H1 (cell line): ENCODE measurements around the gene GALNT17. TPM values are rescaled to one million over a fixed set of nuclear protein-coding genes. Genes with fewer than 3 reads are reported as not detected.

ENCODE experiments used
- CTCF ChIA-PET: fragments of 300-600 bp; sonication (Branson Sonifier 250); formaldehyde crosslinking; loops from one replicate; lab custom pipeline; 2021; ENCODE audit not compliant: partially characterized antibody; lab: Charles Lee
- POLR2A ChIA-PET: fragments of 300-600 bp; sonication (Branson Sonifier 250); formaldehyde crosslinking; loops from one replicate; lab custom pipeline; 2021; ENCODE audit warnings: inconsistent platforms; ENCODE audit not compliant: partially characterized antibody; lab: Charles Lee
- DNase-seq, 2 experiments: peaks; one replicate each; pipeline versions ENCODE4 v3.0.0 to v3.0.0-alpha.2; 2010 to 2022; ENCODE audit warnings: low spot score in 2 of 2, low read depth in 1 of 2, mixed read lengths in 1 of 2
- FAIRE-seq: peaks from 2 replicates; lab custom pipeline; 2011; peaks lifted over from hg19 to GRCh38; lab: Jason Lieb, UNC
- H2AFZ ChIP-seq: 2 replicates; pipeline ENCODE4 v1.8.1; 2012; ENCODE audit warnings: low read length, inconsistent platforms
- H2AK5ac ChIP-seq: 2 replicates; pipeline ENCODE4 v1.6.1; 2013; ENCODE audit warnings: low read depth, low read length
- H2BK120ac ChIP-seq: replicated peaks from 2 replicates; pipeline ENCODE3; 2013; ENCODE audit warnings: low read depth, low read length, inconsistent platforms
- H2BK12ac ChIP-seq: 2 replicates; pipeline ENCODE4 v1.6.1; 2013; ENCODE audit warnings: low read depth, low read length
- H2BK15ac ChIP-seq: 2 replicates; pipeline ENCODE4 v1.6.1; 2013; ENCODE audit warnings: low read length
- H2BK20ac ChIP-seq: 2 replicates; pipeline ENCODE4 v1.6.1; 2013; ENCODE audit warnings: low read length
- H2BK5ac ChIP-seq: 2 replicates; pipeline ENCODE4 v1.6.1; 2013; ENCODE audit warnings: low read depth, low read length
- H3K14ac ChIP-seq: 2 replicates; pipeline ENCODE4 v1.6.1; 2013; ENCODE audit warnings: inconsistent platforms; ENCODE audit not compliant: insufficient read length
- H3K18ac ChIP-seq: 2 replicates; pipeline ENCODE4 v1.6.1; 2013; ENCODE audit warnings: low read length; ENCODE audit errors: extremely low read depth
- H3K23ac ChIP-seq: 2 replicates; pipeline ENCODE4 v1.6.1; 2013; ENCODE audit warnings: inconsistent platforms; ENCODE audit not compliant: insufficient read length
- H3K23me2 ChIP-seq: 2 replicates; pipeline ENCODE4 v1.6.1; 2013; ENCODE audit warnings: low read depth, low read length
- H3K27ac ChIP-seq: 2 replicates; pipeline ENCODE4 v1.6.1; 2011; ENCODE audit warnings: low read depth, low read length, inconsistent platforms
- H3K27me3 ChIP-seq, 4 experiments: replicated peaks in 1 of 4; 1 replicate in 1 of 4; 2 replicates in 3 of 4; pipeline versions ENCODE4 v1.6.1 to v1.8.1; 2011 to 2013; ENCODE audit warnings: low read length in 3 of 4, mild to moderate bottlenecking in 3 of 4, inconsistent platforms in 2 of 4, mixed read lengths in 2 of 4, moderate library complexity in 1 of 4; ENCODE audit not compliant: control insufficient read depth in 3 of 4, insufficient read depth in 3 of 4; ENCODE audit errors: extremely low read depth in 1 of 4
- H3K36me3 ChIP-seq, 4 experiments: 2 replicates each; pipeline versions ENCODE4 v1.6.1 to v1.8.1; 2011 to 2013; ENCODE audit warnings: mild to moderate bottlenecking in 4 of 4, low read length in 3 of 4, moderate library complexity in 2 of 4, control low read depth in 1 of 4, inconsistent platforms in 1 of 4; ENCODE audit not compliant: insufficient read depth in 4 of 4, control insufficient read depth in 2 of 4
- H3K4ac ChIP-seq: replicated peaks from 2 replicates; pipeline ENCODE3; 2013; ENCODE audit warnings: low read length, low read depth, mixed read lengths, inconsistent platforms; ENCODE audit not compliant: insufficient read length
- H3K4me1 ChIP-seq, 4 experiments: replicated peaks in 1 of 4; 1 replicate in 1 of 4; 2 replicates in 3 of 4; pipeline versions ENCODE4 v1.6.1 to v1.8.1; 2011 to 2013; ENCODE audit warnings: low read length in 3 of 4, inconsistent platforms in 2 of 4, mixed read lengths in 1 of 4; ENCODE audit not compliant: insufficient read depth in 4 of 4, control insufficient read depth in 3 of 4
- H3K4me2 ChIP-seq, 2 experiments: 2 replicates each; pipeline versions ENCODE4 v1.6.1 to v1.8.1; 2011 to 2013; ENCODE audit warnings: low read depth in 2 of 2, low read length in 2 of 2, control low read depth in 1 of 2, inconsistent platforms in 1 of 2, mild to moderate bottlenecking in 1 of 2; ENCODE audit not compliant: insufficient read depth in 1 of 2
- H3K4me3 ChIP-seq, 4 experiments: fragments of 200-600, 300-600 bp in 1 of 4; sonication (generic), shearing (Covaris generic), sonication (Bioruptor Twin) in 1 of 4; 2 replicates each; pipeline versions ENCODE4 v1.5.1 to v1.8.1; 2011 to 2016; ENCODE audit warnings: low read length in 4 of 4, low read depth in 3 of 4, control low read depth in 2 of 4, inconsistent platforms in 2 of 4, mild to moderate bottlenecking in 2 of 4, mixed read lengths in 1 of 4, moderate library complexity in 1 of 4; ENCODE audit not compliant: insufficient read depth in 2 of 4; ENCODE audit errors: extremely low read depth in 1 of 4
- H3K56ac ChIP-seq: replicated peaks from 2 replicates; pipeline ENCODE3; 2013; ENCODE audit warnings: low read depth, mild to moderate bottlenecking, mixed read lengths, low read length, inconsistent platforms; ENCODE audit not compliant: insufficient read length
- H3K79me1 ChIP-seq: 2 replicates; pipeline ENCODE4 v1.6.1; 2013; ENCODE audit warnings: low read depth, low read length, control low read depth
- H3K79me2 ChIP-seq, 2 experiments: 2 replicates each; pipeline versions ENCODE4 v1.6.1 to v1.8.1; 2012 to 2013; ENCODE audit warnings: low read length in 2 of 2, mild to moderate bottlenecking in 2 of 2, inconsistent platforms in 1 of 2; ENCODE audit not compliant: insufficient read depth in 2 of 2, control insufficient read depth in 1 of 2
- H3K9ac ChIP-seq, 4 experiments: replicated peaks in 1 of 4; 1 replicate in 1 of 4; 2 replicates in 3 of 4; pipeline versions ENCODE4 v1.6.1 to v1.8.1; 2011 to 2013; ENCODE audit warnings: low read depth in 3 of 4, low read length in 3 of 4, control low read depth in 2 of 4, mild to moderate bottlenecking in 2 of 4, moderate library complexity in 2 of 4, inconsistent platforms in 1 of 4; ENCODE audit errors: extremely low read depth in 1 of 4
- H3K9me3 ChIP-seq, 2 experiments: 2 replicates each; pipeline versions ENCODE4 v1.6.1 to v1.8.1; 2012 to 2013; ENCODE audit warnings: mild to moderate bottlenecking in 2 of 2, moderate library complexity in 2 of 2, control low read depth in 1 of 2, inconsistent platforms in 1 of 2, low read depth in 1 of 2, low read length in 1 of 2, mixed read lengths in 1 of 2; ENCODE audit not compliant: insufficient read depth in 2 of 2
- H4K20me1 ChIP-seq, 2 experiments: replicated peaks in 1 of 2; 2 replicates each; pipeline versions ENCODE3 to v1.8.1; 2011 to 2013; ENCODE audit warnings: inconsistent platforms in 2 of 2, low read length in 2 of 2, mild to moderate bottlenecking in 1 of 2; ENCODE audit not compliant: insufficient read depth in 2 of 2, control insufficient read depth in 1 of 2
- H4K5ac ChIP-seq: 2 replicates; pipeline ENCODE4 v1.6.1; 2013; ENCODE audit warnings: low read length, low read depth, mixed read lengths, inconsistent platforms; ENCODE audit not compliant: insufficient read length
- H4K8ac ChIP-seq: 2 replicates; pipeline ENCODE4 v1.8.0; 2013; ENCODE audit warnings: mild to moderate bottlenecking, moderate library complexity, low read length, inconsistent platforms; ENCODE audit not compliant: insufficient read depth; ENCODE audit errors: extremely low read depth
- H4K91ac ChIP-seq: replicated peaks from 2 replicates; pipeline ENCODE3; 2013; ENCODE audit warnings: low read length, mixed read lengths, inconsistent platforms; ENCODE audit not compliant: insufficient read length
- CBX8 ChIP-seq: fragments of 300-800, 300-1000 bp; sonication (generic); IDR thresholded peaks from 2 replicates; pipeline ENCODE4 v1.7.1; 2016; ENCODE audit warnings: low read depth, low read length, borderline replicate concordance
- CHD2 ChIP-seq: IDR thresholded peaks from 2 replicates; pipeline ENCODE4 v1.6.1; 2012; ENCODE audit warnings: low read length, improper control_type of control experiment
- KDM1A ChIP-seq: fragments of 200-600, 300-600 bp; sonication (generic); IDR thresholded peaks from 2 replicates; pipeline ENCODE4 v1.7.1; 2016; ENCODE audit warnings: mild to moderate bottlenecking, low read length, borderline replicate concordance
- KDM4A ChIP-seq: IDR thresholded peaks from one replicate; pipeline ENCODE4 v1.7.1; 2012; ENCODE audit warnings: low read depth, mild to moderate bottlenecking, moderate library complexity, low read length, inconsistent platforms; ENCODE audit not compliant: severe bottlenecking
- RFX5 ChIP-seq: IDR thresholded peaks from 2 replicates; pipeline ENCODE4 v1.6.1; 2011; ENCODE audit warnings: low read depth, low read length, improper control_type of control experiment, borderline replicate concordance
- SUZ12 ChIP-seq: fragments of 200-600 bp; sonication (generic); IDR thresholded peaks from 2 replicates; pipeline ENCODE4 v1.6.1; 2012; ENCODE audit warnings: mild to moderate bottlenecking, inconsistent platforms, low read length, moderate library complexity, mixed read lengths
- TCF12 ChIP-seq: IDR thresholded peaks from 2 replicates; pipeline ENCODE4 v1.6.1; 2011; ENCODE audit warnings: low read depth, mild to moderate bottlenecking, low read length
- WGBS, 2 experiments: shearing (Covaris generic) in 1 of 2; methylation state at CpG; one replicate each; pipeline versions ENCODE4 v1.1.6 to v1.1.7; 2013 to 2015; ENCODE audit warnings: low lambda C conversion rate in 2 of 2, mixed read lengths in 2 of 2, inconsistent platforms in 1 of 2, low coverage in 1 of 2, missing lambda C conversion rate in 1 of 2; ENCODE audit not compliant: insufficient replicate concordance in 2 of 2, insufficient coverage in 1 of 2, insufficient read length in 1 of 2; ENCODE audit errors: extremely low coverage in 1 of 2, missing lambda C conversion rate in 1 of 2; 5-methylcytosine and 5-hydroxymethylcytosine counted together
- polyA plus RNA-seq, 7 experiments: library from polyadenylated mRNA; depleted of rRNA in 3 of 7; stranded (reverse) in 5 of 7; unstranded in 2 of 7; fragments of >200 nt in 5 of 7; fragments of 200-250 nt in 2 of 7; gene quantifications; 1 replicate in 5 of 7; 2 replicates in 1 of 7; 4 replicates in 1 of 7; pipeline versions ENCODE4 v1.2.1 to v1.2.3, GENCODE V29; 2011 to 2013; ENCODE audit warnings: missing spikeins in 2 of 7, mixed read lengths in 2 of 7
- total RNA-seq: library from RNA; stranded (reverse); fragmentation: NEBNext Ultra II Directional; extraction: Animal tissue kit (Norgen Biotek cat#: 25700); gene quantifications from 2 replicates; pipeline ENCODE4 v1.2.1, GENCODE V29; 2021
- TF ChIP-seq, protein P1 (sequence below): IDR thresholded peaks from 2 replicates; pipeline ENCODE4 v1.6.1; 2011; ENCODE audit warnings: low read length, improper control_type of control experiment

The GALNT17 gene
- total and polyA plus RNA-seq, 2 of the 8 experiments (the other 6 are each of a cell fraction or from before 2014, with no cell fraction given) = 37.7 to 47.0 TPM

DNA sequence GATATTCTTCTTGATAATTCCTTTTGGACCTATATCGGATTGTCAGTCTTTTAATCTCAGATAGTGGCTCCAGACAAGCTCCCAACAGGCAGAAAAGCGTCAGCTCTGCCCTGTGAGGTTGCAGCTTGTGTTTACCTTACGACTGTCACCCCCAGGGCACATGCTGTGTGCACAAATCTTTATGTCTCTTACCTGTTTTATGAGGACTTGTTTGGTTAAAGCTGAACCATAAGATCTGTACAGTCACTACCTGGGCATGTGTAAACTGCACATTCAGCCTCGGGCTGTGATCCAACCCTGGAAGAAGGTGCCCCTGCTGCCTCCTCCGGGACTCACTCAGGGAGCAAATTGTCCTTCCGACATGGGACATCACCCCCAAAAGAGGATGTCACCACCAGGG lies 119.8 kb downstream of the GALNT17 start:
- Histone ChIP-seq H2BK15ac (no peak overlapping the region), H3K36me3 (peaks cover 0 to 8% (median 1%) of the 10 kb centered on the region in 4 experiments; a peak in 3 of 8 replicates), H2BK20ac (no peak overlapping the region), H3K4ac (no peak overlapping the region), H3K14ac (no peak overlapping the region), H3K79me1 (peaks cover 6% of the 10 kb centered on the region), H2AFZ (no peak overlapping the region), H2AK5ac (no peak overlapping the region), H2BK12ac (no peak overlapping the region), H3K79me2 (peaks cover 0 to 72% of the 10 kb centered on the region in 2 experiments; a peak in 2 of 4 replicates), H3K9me3 (peaks cover 9 to 17% of the 10 kb centered on the region in 2 experiments; a peak in 3 of 4 replicates), H3K23me2 (no peaks in the 10 kb centered on the region), H3K9ac (no peak overlapping the region), H3K4me3 (no peak overlapping the region), H2BK120ac (no peak overlapping the region), H3K27me3 (no peaks in the 10 kb centered on the region), H2BK5ac (no peak overlapping the region), H4K5ac (no peak overlapping the region), H3K4me1 (peaks cover 1 to 17% (median 8%) of the 10 kb centered on the region in 4 experiments), H3K56ac (no peak overlapping the region), H4K8ac (no peak overlapping the region), H3K4me2 (no peak overlapping the region), H4K91ac (no peak overlapping the region), H3K23ac (no peak overlapping the region), H4K20me1 (no peaks in the 10 kb centered on the region), H3K27ac (no peak overlapping the region), H3K18ac (no peak overlapping the region)
- FAIRE-seq (no peak), DNase-seq (no peak)
- 90% methylated on average over 6 of the region's 6 CpGs; no CpG with 5 or more reads in 1 of the 2 experiments for WGBS, 2 experiments
- ChIA-PET POLR2A (interaction anchor here (0.9 kb wide), 1 partner anchor 13 kb away, joined by 3 read pairs; no protein-coding TSS in a partner anchor), CTCF (interaction anchor here (0.7 kb wide), 1 partner anchor 777 kb away, joined by 3 read pairs; no protein-coding TSS in a partner anchor)
- TF ChIP-seq CBX8 (no peak), CHD2 (no peak), TCF12 (no peak), RFX5 (no peak), SUZ12 (no peak), KDM4A (no peak), KDM1A (no peak)
- TF ChIP-seq, protein P1, sequence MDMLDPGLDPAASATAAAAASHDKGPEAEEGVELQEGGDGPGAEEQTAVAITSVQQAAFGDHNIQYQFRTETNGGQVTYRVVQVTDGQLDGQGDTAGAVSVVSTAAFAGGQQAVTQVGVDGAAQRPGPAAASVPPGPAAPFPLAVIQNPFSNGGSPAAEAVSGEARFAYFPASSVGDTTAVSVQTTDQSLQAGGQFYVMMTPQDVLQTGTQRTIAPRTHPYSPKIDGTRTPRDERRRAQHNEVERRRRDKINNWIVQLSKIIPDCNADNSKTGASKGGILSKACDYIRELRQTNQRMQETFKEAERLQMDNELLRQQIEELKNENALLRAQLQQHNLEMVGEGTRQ = no peak
